HUES6 (cell line): ENCODE results near the gene CLEC20A.
A peak's percentile ranks its signal among the peaks of the same experiment; 100 is the strongest.

Experiments used
- H3K27ac ChIP-seq: 2 replicates; pipeline ENCODE4 v1.7.0; 2013; ENCODE audit warnings: low read depth, mild to moderate bottlenecking, low read length, inconsistent platforms
- H3K27me3 ChIP-seq: 2 replicates; pipeline ENCODE4 v1.6.1; 2013; ENCODE audit warnings: low read length; ENCODE audit not compliant: control insufficient read depth, insufficient read depth
- H3K36me3 ChIP-seq: 2 replicates; pipeline ENCODE4 v1.6.1; 2013; ENCODE audit warnings: low read length; ENCODE audit not compliant: control insufficient read depth, insufficient read depth
- H3K4me1 ChIP-seq: 2 replicates; pipeline ENCODE4 v1.6.1; 2013; ENCODE audit warnings: low read length; ENCODE audit not compliant: control insufficient read depth, insufficient read depth
- H3K4me3 ChIP-seq: 2 replicates; pipeline ENCODE4 v1.5.1; 2013; ENCODE audit warnings: low read depth, low read length
- H3K9ac ChIP-seq: one replicate; pipeline ENCODE4 v1.6.1; 2013; ENCODE audit warnings: mild to moderate bottlenecking, low read length
- H3K9me3 ChIP-seq: 2 replicates; pipeline ENCODE4 v1.6.1; 2013; ENCODE audit warnings: low read depth, low read length; ENCODE audit not compliant: control insufficient read depth, insufficient read depth

The CLEC20A gene

DNA sequence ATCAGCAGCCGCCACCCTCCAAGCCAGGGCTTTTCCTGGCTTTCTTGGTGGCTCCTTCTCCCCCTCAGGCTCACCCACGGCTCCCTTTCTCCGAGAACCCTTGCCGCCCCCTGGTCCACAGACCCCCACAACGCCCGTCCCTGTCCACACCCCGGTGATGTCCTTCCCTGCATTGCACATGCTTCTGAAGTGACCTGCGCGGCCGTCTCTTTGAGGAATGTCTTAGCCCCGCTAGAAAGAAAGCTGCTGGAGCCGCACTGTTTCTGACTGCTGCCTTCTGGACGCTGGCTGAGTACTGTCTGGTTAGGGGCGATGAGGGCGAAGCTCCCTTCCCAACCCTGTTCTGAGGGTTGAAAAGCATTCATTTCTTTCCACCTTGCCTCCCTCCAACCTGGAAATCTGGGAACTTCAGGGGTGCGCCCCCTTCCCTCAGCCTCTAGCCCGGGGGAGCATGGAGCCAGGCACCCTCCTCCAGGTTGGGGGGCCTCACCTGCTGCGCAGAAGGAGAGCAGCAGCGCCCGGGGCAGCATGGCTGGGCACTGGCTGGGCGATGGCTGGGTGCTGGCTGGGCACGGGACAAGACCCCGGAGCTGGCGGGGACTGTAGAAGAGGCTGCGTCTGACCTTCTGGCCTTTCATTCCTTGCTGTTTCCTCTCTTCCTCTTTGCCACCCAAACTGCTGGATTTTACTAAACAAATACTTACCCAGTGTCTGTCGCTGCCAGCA, at the start of gene CLEC20A:
TSS of gene CLEC20A (minus strand) at position 555 of the 726 bp plus-strand sequence. CDS start at position 530, 25 bp downstream.
- 0 out of 2 replicates have a peak, but pooled peaks cover 2% of the 10 kb centered on the region for H3K4me1 ChIP-seq
- H3K27me3 ChIP-seq, result no peaks in the 10 kb centered on the region
- no peaks in the 10 kb centered on the region for H3K9me3 ChIP-seq
- no peak within 1 kb of the TSS for H3K9ac ChIP-seq
- no peaks in the 10 kb centered on the region for H3K36me3 ChIP-seq
- H3K27ac ChIP-seq, result no peak within 1 kb of the TSS
- H3K4me3 ChIP-seq, result no peak within 1 kb of the TSS

GRCh38 chr1:178544531-178544930, 47.8 kb upstream of the CLEC20A start:
- no peaks in the 10 kb centered on the region for H3K36me3 ChIP-seq
- H3K27me3 ChIP-seq, result no peaks in the 10 kb centered on the region
- no peak overlapping the region for H3K9ac ChIP-seq
- no peaks in the 10 kb centered on the region for H3K9me3 ChIP-seq
- 0 out of 2 replicates have a peak, but pooled peaks cover 4% of the 10 kb centered on the region for H3K4me1 ChIP-seq
- H3K4me3 ChIP-seq, result no peak overlapping the region
- no peak overlapping the region for H3K27ac ChIP-seq

DNA sequence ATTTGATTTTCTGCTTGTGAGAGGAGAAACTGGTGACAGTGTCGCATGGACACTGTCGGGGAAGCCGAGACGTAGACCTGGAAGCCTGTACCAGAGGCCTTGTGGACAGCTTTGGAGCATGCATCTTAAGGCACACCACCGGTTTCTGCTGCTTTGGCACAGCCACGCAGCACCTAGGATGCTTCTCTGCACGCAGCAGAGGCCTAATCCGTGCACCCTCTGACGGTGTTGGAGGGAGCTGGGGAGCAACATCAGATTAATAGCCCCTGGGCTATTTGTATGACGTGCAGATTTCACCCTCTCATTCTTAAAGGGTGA, 46.5 kb upstream of the CLEC20A start:
- H3K4me1 ChIP-seq, result 0 out of 2 replicates have a peak, but pooled peaks cover 4% of the 10 kb centered on the region
- peak overlapping the region; percentile 80 for H3K9ac ChIP-seq
- peak overlapping the region; percentile 88 for H3K4me3 ChIP-seq
- peak overlapping the region; percentile 89; the same call in 1 of the 2 replicates for H3K27ac ChIP-seq
- H3K27me3 ChIP-seq, result no peaks in the 10 kb centered on the region
- H3K36me3 ChIP-seq, result no peaks in the 10 kb centered on the region
- no peaks in the 10 kb centered on the region for H3K9me3 ChIP-seq

DNA sequence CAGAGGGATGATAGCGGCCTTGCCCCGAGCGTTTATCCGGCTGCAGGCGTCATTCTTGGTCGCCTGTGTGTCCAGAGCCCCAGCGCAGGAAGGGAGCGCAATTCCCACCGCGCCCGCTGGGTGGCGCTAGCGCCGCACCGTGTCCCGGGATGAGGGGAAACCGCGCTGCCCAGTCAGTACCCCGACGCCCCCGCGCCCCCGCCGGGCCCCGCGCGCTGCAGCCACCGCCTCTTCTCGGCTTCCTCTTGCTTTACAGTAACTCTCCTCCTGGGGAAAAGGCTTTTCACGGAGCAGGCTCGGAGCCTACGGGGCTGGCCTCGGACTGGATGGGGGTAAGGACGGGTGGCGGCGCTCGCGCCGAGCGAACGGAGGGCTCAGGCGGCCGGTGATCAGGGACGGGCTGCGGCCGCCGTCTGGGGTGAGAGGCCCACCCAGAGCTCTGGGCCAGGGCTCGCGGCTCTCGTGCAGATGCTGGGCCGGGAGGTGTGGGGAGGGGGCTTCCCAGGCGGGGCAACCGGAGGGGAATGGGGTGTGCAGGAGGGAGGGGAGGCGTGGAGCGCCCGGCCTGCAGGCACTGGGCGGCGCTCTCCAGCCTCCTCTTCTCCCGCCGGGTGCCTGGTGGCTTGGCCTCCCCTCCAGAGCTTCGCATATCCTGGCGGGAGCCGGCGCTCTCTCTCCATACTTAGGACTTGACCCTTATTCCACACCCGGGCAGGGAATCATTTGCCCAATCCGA, 46.0 kb upstream of the CLEC20A start:
- H3K36me3 ChIP-seq, result no peaks in the 10 kb centered on the region
- H3K27me3 ChIP-seq, result no peaks in the 10 kb centered on the region
- peak overlapping the region; percentile 88 for H3K4me3 ChIP-seq
- peak overlapping the region; percentile 89 for H3K27ac ChIP-seq
- H3K4me1 ChIP-seq, result 0 out of 2 replicates have a peak, but pooled peaks cover 4% of the 10 kb centered on the region
- H3K9me3 ChIP-seq, result no peaks in the 10 kb centered on the region
- H3K9ac ChIP-seq, result peak overlapping the region; percentile 80

DNA sequence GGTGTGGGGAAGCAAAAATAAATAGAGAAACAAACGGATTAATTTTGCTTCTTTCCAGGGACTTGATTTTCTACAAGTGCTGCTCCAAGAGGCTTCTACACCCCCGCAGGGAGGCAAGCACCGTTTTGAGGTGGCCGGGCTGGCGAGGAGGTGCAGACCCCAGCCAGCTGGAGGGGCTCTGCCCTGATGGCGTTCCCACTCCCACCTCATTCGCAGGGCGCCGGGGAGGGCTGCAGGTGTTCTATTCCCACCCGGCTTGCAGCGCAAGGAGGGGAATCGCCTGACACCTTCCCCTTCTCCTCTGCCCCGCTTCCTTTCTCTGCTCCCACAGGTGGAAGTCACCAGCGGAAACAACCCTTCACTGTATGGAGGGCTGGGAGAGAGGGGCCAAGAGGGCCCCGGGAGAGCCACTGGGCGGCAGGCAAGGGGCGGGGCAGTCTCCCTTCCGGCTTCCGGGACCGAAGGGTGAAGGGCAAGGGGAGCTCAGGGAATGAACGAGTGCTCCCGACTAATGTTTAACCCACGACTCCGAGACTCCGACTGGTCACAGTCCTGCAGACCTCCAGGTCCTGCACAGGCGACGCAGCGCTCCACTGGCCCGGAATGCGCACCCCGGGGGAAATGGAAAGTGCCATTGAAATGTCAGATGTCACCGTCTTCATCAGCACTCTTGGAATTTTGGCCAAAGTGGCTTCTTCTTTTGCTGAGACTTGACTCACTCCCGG, 45.2 kb upstream of the CLEC20A start:
- Histone ChIP-seq H3K9me3 (no peaks in the 10 kb centered on the region), H3K9ac (peak overlapping the region; percentile 60), H3K4me3 (peak overlapping the region; percentile 88), H3K36me3 (no peaks in the 10 kb centered on the region), H3K27me3 (no peaks in the 10 kb centered on the region), H3K27ac (no peak overlapping the region), H3K4me1 (0 out of 2 replicates have a peak, but pooled peaks cover 4% of the 10 kb centered on the region)

- H3K9ac ChIP-seq, result peak overlapping the region; percentile 60
Measured at GRCh38 chr1:178541379-178541778, 44.6 kb upstream of the CLEC20A start.

DNA sequence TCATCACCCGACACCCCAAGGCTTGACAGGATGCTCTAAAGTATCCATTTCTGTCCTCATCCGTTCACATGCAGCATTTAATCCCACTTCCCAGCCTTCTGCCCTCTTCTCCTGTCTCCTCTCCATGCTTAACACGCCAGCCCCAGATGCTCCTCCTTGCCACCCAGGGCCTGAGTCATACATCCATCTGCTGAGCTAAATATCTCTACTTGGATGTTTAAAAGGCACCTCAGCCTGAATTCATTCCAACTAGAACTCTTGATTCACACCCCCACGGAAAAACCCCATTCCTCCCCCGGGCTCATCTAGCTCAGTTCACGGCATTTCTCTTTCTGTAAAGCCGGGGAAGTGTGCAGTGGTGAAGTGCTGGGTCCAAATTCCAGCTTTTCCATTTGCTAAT, 43.9 kb upstream of the CLEC20A start:
- no peak overlapping the region for H3K27ac ChIP-seq
- H3K27me3 ChIP-seq, result no peaks in the 10 kb centered on the region
- no peak overlapping the region for H3K4me3 ChIP-seq
- H3K9me3 ChIP-seq, result no peaks in the 10 kb centered on the region
- H3K9ac ChIP-seq, result no peak overlapping the region
- no peaks in the 10 kb centered on the region for H3K36me3 ChIP-seq
- H3K4me1 ChIP-seq, result 0 out of 2 replicates have a peak, but pooled peaks cover 4% of the 10 kb centered on the region

More at GRCh38 chr1:178541379-178541778, 44.6 kb upstream of the CLEC20A start:
- H3K27me3 ChIP-seq, result no peaks in the 10 kb centered on the region
- H3K4me3 ChIP-seq, result peak overlapping the region; percentile 88
- no peak overlapping the region for H3K27ac ChIP-seq
- no peaks in the 10 kb centered on the region for H3K9me3 ChIP-seq
- 0 out of 2 replicates have a peak, but pooled peaks cover 4% of the 10 kb centered on the region for H3K4me1 ChIP-seq
- H3K36me3 ChIP-seq, result no peaks in the 10 kb centered on the region

DNA sequence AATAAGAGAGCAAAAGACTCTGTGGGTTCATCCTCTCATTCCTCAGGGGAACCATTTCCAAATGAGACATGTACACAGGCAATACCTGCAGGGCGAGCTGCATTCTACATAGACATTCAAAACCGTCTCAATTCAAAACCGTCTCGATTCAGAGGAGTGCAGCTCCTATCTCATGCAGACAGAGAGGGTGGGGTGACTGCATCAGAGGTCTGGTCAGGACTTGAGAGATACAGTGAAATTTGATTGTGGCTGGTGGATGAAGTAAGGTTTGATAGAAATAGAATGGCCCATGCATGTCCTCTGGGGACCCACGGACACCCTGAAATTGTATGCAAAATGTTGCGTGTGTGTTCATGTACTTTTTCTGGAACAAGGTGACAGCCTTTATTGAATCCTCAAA, 43.4 kb upstream of the CLEC20A start:
- Histone ChIP-seq H3K27me3 (no peaks in the 10 kb centered on the region), H3K27ac (no peak overlapping the region), H3K4me3 (no peak overlapping the region), H3K9ac (no peak overlapping the region), H3K4me1 (0 out of 2 replicates have a peak, but pooled peaks cover 4% of the 10 kb centered on the region), H3K9me3 (no peaks in the 10 kb centered on the region), H3K36me3 (no peaks in the 10 kb centered on the region)

DNA sequence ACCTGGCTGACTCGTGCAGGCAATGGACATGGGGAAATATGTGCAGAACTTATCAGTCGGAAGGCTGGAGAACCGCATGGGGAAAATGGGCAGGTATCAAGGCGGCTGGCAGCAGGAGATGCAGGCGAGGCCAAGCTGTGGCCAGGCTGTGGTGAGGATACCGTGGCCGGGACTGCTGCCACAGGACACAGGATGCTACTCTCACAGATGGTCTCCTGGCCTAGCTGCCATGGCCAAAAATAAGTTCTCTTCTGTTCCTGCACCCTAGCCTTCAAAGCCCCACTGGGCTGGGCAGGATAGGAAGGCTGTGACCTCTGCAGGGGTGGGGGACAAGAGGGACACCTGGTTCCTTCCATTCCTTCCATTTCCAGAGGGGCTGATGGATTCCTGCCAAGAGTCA, 42.5 kb upstream of the CLEC20A start:
- H3K27ac ChIP-seq, result no peak overlapping the region
- H3K9me3 ChIP-seq, result no peaks in the 10 kb centered on the region
- no peak overlapping the region for H3K9ac ChIP-seq

GRCh38 chr1:178538192-178538916, 41.6 kb upstream of the CLEC20A start:
- Histone ChIP-seq H3K4me3 (no peak overlapping the region), H3K36me3 (no peaks in the 10 kb centered on the region), H3K4me1 (0 out of 2 replicates have a peak, but pooled peaks cover 4% of the 10 kb centered on the region), H3K27ac (no peak overlapping the region), H3K9ac (no peak overlapping the region), H3K27me3 (no peaks in the 10 kb centered on the region), H3K9me3 (no peaks in the 10 kb centered on the region)

More for the DNA sequence above, 42.5 kb upstream of the CLEC20A start:
- H3K27me3 ChIP-seq, result no peaks in the 10 kb centered on the region
- no peaks in the 10 kb centered on the region for H3K36me3 ChIP-seq
- H3K4me1 ChIP-seq, result 0 out of 2 replicates have a peak, but pooled peaks cover 4% of the 10 kb centered on the region
- no peak overlapping the region for H3K4me3 ChIP-seq
